Choroid plexus epithelial cell (primary cell): ENCODE data around the gene LRRC36.
A peak's percentile ranks its signal among the peaks of the same experiment; 100 is the strongest.

Experiments used
- DNase-seq: peaks from one replicate; pipeline ENCODE4 v3.0.0-alpha.2; 2010; ENCODE audit warnings: low read depth
- H3K4me3 ChIP-seq: 2 replicates; pipeline ENCODE4 v1.5.1; 2011; ENCODE audit warnings: low read depth, mild to moderate bottlenecking, control low read depth, low read length, moderate library complexity
- TF ChIP-seq, protein P1 (sequence below): conservative IDR thresholded peaks from 2 replicates; pipeline ENCODE4 v1.5.1; 2011; ENCODE audit warnings: low read depth, mild to moderate bottlenecking, control low read depth, inconsistent platforms, low read length, moderate library complexity

Gene LRRC36

DNA sequence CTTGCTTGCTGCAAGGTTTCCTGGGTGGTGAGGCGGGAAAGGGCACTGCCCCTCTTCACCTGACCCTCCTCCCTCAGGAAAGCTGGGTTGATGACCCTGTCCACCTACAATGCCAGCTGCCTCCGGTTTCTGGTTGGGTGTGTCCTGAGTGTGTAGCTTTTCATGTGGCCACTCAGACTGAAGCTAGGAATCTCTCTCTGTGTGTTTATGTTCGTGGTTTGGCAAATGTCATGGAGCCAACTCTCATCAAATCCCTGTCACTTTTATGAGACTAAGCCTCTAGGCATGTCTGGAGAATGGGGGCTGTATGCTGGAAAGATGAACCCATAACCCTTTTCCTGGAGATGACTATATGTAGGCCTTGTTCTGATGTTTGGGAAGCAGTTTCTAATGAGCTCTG is 30.2 kb upstream of the LRRC36 start:
- peak; percentile 45 for DNase-seq
- TF ChIP-seq, protein P1, sequence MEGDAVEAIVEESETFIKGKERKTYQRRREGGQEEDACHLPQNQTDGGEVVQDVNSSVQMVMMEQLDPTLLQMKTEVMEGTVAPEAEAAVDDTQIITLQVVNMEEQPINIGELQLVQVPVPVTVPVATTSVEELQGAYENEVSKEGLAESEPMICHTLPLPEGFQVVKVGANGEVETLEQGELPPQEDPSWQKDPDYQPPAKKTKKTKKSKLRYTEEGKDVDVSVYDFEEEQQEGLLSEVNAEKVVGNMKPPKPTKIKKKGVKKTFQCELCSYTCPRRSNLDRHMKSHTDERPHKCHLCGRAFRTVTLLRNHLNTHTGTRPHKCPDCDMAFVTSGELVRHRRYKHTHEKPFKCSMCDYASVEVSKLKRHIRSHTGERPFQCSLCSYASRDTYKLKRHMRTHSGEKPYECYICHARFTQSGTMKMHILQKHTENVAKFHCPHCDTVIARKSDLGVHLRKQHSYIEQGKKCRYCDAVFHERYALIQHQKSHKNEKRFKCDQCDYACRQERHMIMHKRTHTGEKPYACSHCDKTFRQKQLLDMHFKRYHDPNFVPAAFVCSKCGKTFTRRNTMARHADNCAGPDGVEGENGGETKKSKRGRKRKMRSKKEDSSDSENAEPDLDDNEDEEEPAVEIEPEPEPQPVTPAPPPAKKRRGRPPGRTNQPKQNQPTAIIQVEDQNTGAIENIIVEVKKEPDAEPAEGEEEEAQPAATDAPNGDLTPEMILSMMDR: no peak
- H3K4me3 ChIP-seq: no peak overlapping the region

DNA sequence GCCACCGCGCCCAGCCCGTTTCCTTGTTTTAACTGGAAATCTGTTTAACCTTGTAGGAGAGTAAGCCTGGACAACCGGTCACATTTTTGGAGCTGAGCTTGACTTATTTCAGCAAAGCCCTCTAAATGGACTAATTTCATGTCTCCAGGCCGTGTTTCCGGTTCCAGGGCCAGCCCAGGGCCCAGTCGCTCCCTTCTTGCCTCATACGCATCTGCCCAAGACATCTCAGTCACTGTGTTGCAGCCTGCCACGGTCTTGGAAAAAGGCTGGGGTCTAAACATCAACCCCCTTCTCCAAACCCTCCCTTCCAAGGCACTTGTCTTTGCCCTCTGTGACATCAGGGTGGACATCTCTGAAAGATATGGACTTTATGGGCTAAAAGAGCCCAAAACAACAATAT is 28.3 kb upstream of the LRRC36 start:
- TF ChIP-seq, protein P1: no peak
- DNase-seq: no peak
- H3K4me3 ChIP-seq: no peak overlapping the region

DNA sequence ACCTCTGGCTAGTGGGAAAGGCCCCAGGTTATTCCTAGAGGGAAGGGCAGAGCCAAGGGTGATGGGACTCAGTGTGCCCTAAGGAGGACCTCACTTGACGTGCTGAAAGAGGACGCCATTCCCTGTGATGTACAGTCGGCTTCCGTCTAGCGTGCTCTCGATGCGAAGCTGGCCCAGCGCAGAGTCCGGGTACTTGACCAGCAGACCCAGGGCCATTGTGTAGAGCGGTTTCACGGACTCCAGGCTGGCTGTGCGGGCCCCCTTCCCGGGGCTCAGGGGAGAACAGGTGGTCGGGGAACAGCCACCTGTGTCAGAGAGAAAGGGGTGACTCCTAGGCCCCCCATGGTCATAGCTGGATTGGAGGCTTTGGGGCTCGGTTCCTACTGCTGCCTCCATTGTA is 27.3 kb upstream of the LRRC36 start:
- TF ChIP-seq, protein P1: no peak
- no peak overlapping the region for H3K4me3 ChIP-seq
- DNase-seq: no peak

DNA sequence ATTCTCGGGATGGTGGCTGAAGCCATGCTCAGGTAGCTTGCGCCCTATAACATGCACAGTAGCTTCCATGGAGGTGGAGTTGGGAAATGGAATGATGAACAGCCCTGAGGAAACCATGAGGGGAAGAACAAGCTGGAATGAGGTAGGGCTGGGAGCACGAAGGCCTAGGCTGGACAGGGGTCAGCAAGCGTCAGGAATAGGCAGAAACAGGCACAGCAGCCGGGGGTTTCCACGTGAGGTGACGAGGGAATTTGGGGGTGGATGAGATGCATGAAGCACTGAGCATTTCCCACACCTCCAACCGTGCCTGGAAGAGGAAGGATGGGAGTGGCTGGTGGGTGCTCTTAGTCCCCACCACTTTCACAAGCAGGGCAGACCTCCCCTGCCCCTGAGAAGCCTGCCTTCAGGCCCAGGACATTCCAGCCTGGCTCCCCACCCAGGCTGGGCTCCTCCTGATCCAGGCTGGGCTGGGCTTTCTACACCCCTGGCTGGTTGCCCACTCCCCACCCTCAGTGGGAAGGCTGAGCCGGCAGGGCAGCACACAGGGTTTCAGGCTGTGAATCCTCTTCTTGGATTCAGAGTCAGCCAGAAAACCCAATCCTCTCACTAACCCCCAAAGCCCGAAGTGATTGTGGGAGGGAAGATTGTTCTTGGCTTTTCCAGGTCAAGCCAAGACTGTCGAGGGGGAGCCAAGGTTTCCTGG is 25.4 kb upstream of the LRRC36 start:
- DNase-seq: no peak
- TF ChIP-seq, protein P1: no peak
- no peak overlapping the region for H3K4me3 ChIP-seq

DNA sequence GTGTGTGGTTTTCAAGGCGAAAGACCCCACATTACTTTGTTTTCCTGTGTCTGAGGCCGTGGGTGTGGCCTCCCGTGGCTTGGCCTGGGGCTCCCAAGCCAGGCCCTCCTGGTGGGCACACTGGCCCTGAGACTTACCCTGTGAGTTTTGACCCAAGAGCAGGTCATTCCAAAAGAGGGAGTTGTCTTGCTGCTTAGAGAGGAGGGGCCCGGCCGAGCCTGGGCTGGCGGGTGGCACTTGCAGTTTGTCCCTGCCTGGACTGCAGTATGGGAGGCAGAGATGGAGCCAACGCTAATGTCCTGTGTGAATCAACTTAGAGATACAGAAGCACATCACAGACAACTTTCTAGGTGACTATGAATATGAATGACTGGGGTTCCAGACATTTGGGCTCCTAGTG is 24.5 kb upstream of the LRRC36 start:
- TF ChIP-seq, protein P1: no peak

DNA sequence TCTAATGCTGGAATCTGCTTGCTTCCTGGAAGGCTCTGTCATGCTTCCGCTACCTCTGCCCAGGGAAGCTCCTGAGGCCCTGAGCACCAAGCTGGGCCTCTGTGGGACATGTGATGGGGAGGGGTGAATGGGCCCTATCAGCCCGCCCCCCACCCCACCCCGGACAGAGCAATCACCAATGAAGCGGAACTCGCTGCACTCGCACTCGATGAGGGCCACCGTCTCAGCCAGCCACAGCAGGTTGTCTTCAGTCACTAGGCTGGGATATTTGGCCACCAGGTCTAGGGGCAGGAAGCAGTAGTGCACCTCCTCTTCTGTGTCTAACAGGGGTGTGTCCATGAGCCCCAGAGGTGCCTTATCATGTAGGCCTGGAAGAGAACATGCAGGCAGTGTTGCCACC is 23.6 kb upstream of the LRRC36 start:
- DNase-seq: no peak
- H3K4me3 ChIP-seq: no peak overlapping the region
- TF ChIP-seq, protein P1: no peak

More for the DNA sequence above, 24.5 kb upstream of the LRRC36 start:
- no peak overlapping the region for H3K4me3 ChIP-seq
- no peak for DNase-seq

DNA sequence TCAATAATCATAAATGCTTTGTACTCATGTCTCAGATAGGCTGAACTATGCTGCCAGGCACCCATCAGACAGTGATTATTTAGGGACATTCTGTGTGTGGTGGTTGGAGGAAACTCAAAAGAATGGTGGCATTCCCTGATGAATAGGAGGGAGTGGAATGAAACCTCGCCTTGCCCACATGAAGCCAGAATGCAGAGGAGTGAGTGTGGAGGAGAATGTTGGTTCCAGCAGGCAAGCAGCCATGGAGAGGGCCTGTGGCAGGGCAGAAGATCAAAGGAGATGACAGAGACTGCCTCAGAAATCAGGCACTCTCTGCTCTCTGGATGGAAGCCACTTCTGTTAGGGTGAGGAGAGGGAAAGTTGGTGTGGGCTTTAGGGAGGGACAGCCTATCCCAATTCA is 22.6 kb upstream of the LRRC36 start:
- TF ChIP-seq, protein P1: no peak
- H3K4me3 ChIP-seq: no peak overlapping the region
- no peak for DNase-seq
